PC-9 (cell line): ENCODE data around the gene CRTC1. TPM values are rescaled to one million over a fixed set of nuclear protein-coding genes. Genes with fewer than 3 reads are reported as not detected.

Experiments
- BruUV-seq: library from RNA; stranded (reverse); fragments of 400-500 nt; replicated peaks from 2 replicates; lab custom pipeline; 2021; lab: Mats Ljungman, UMichigan
- CTCF ChIA-PET: fragments of 300-600 bp; sonication (Branson Sonifier 250); formaldehyde crosslinking; loops from one replicate; lab custom pipeline; 2022; ENCODE audit warnings: antibody characterized with exemption; lab: Charles Lee
- POLR2A ChIA-PET: fragments of 300-600 bp; sonication (Branson Sonifier 250); formaldehyde crosslinking; loops from one replicate; lab custom pipeline; 2022; ENCODE audit warnings: antibody characterized with exemption; ENCODE audit not compliant: unreplicated experiment; lab: Charles Lee
- DNase-seq, 2 experiments: peaks; one replicate each; pipeline versions ENCODE4 v3.0.0 to v3.0.0-alpha.2; 2015 to 2022; ENCODE audit warnings: mixed read lengths in 1 of 2
- H2AFZ ChIP-seq: fragments of 200-600 bp; sonication (generic); 2 replicates; pipeline ENCODE4 v1.8.1; 2017; ENCODE audit warnings: antibody characterized with exemption
- H3F3A ChIP-seq: fragments of 200-600 bp; sonication (generic); 2 replicates; pipeline ENCODE4 v1.8.1; 2017; ENCODE audit warnings: antibody characterized with exemption, mild to moderate bottlenecking, low read depth; ENCODE audit not compliant: insufficient read depth
- H3K27ac ChIP-seq: fragments of 200-600 bp; sonication (generic); 2 replicates; pipeline ENCODE4 v1.6.1; 2016; ENCODE audit warnings: mixed run types
- H3K27me3 ChIP-seq: fragments of 200-600 bp; sonication (generic); 2 replicates; pipeline ENCODE4 v1.6.1; 2016; ENCODE audit warnings: low read depth, mixed run types; ENCODE audit not compliant: insufficient read depth
- H3K36me3 ChIP-seq: fragments of 200-600 bp; sonication (generic); 2 replicates; pipeline ENCODE4 v1.6.1; 2016; ENCODE audit warnings: low read depth, mixed run types
- H3K4me1 ChIP-seq: fragments of 200-600 bp; sonication (generic); replicated peaks from 2 replicates; pipeline ENCODE4 v1.6.1; 2016; ENCODE audit warnings: mixed run types; ENCODE audit not compliant: insufficient read depth
- H3K4me2 ChIP-seq: fragments of 200-600 bp; sonication (generic); 2 replicates; pipeline ENCODE4 v1.6.1; 2017; ENCODE audit warnings: mixed run types
- H3K4me3 ChIP-seq: fragments of 200-600 bp; sonication (generic); 2 replicates; pipeline ENCODE4 v1.6.1; 2016; ENCODE audit warnings: mixed run types
- H3K79me2 ChIP-seq: fragments of 200-600 bp; sonication (generic); 2 replicates; pipeline ENCODE4 v1.6.1; 2017; ENCODE audit warnings: low read depth, mixed run types
- H3K9me2 ChIP-seq: fragments of 200-600 bp; sonication (generic); 2 replicates; pipeline ENCODE4 v1.8.1; 2017; ENCODE audit warnings: mild to moderate bottlenecking; ENCODE audit not compliant: insufficient read depth
- H3K9me3 ChIP-seq: fragments of 200-600 bp; sonication (generic); 2 replicates; pipeline ENCODE4 v1.8.1; 2016; ENCODE audit warnings: low read depth; ENCODE audit not compliant: insufficient read depth
- H4K20me1 ChIP-seq: fragments of 200-600 bp; sonication (generic); 2 replicates; pipeline ENCODE4 v1.8.1; 2017; ENCODE audit not compliant: insufficient read depth
- CTCF ChIP-seq: fragments of 200-600 bp; sonication (generic); conservative IDR thresholded peaks from 2 replicates; pipeline ENCODE4 v1.6.1; 2017; ENCODE audit warnings: mixed run types, antibody characterized with exemption, mild to moderate bottlenecking, moderate library complexity
- EZH2 ChIP-seq: fragments of 200-600 bp; sonication (generic); IDR thresholded peaks from 2 replicates; pipeline ENCODE4 v1.8.0; 2017; ENCODE audit warnings: antibody characterized with exemption, low read depth
- intact Hi-C: fragments of 100-400 bp; cut with micrococcal nuclease; formaldehyde crosslinking; loops from one replicate; pipeline ENCODE4 v1.10.0; 2022; ENCODE audit not compliant: unreplicated experiment
- total RNA-seq: library from RNA; stranded (reverse); gene quantifications from 2 replicates; pipeline ENCODE4 v1.2.3, GENCODE V29; 2021

Gene CRTC1
- total RNA-seq, 1 experiment from 2014 or later = 16.6 TPM

GRCh38 chr19:18683958-18684641 is 620 bp downstream of the CRTC1 start:
- Histone ChIP-seq H4K20me1 (peaks cover 37% of the 10 kb centered on the region), H3K9me3 (no peaks in the 10 kb centered on the region), H3K4me1 (peaks cover 23% of the 10 kb centered on the region), H2AFZ (no peak overlapping the region), H3F3A (peaks cover 22% of the 10 kb centered on the region; the same call in 1 of the 2 replicates), H3K36me3 (no peaks in the 10 kb centered on the region), H3K79me2 (peaks cover 49% of the 10 kb centered on the region), H3K4me2 (peak overlapping the region; percentile 80), H3K9me2 (no peaks in the 10 kb centered on the region), H3K27ac (no peak overlapping the region), H3K4me3 (peak overlapping the region; percentile 80), H3K27me3 (no peaks in the 10 kb centered on the region)
- DNase-seq = peak in 1 of 2 experiments; percentile 21
- ChIA-PET CTCF (interaction anchor here (0.5 kb wide), 1 partner anchor 10 kb away, joined by 4 read pairs; no protein-coding TSS in a partner anchor), POLR2A (no interaction called here)
- no TSS peak for BruUV-seq
- TF ChIP-seq CTCF (no peak), EZH2 (no peak)
- intact Hi-C loops = no loop called here

DNA sequence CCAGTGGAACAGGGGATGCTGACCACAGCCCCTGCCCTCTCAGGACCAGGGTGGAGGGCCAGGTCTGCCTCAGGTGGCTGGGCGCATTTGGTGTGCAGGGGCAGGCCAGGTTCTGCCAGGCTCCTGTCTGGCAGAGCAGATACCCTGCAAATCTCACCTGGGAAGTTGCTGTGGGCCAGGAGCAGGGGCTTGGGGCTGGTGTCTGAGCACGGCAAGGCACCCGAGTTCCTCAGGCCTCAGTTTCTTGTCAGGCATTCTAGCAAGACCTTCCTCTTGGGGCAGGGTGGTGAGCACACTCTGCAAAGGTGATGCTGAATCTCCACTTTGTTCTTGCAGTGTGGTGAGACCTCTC is 1.1 kb downstream of the CRTC1 start:
- no peaks in the 10 kb centered on the region for H3K27me3 ChIP-seq
- no peaks in the 10 kb centered on the region for H3K9me2 ChIP-seq
- no peaks in the 10 kb centered on the region for H3K9me3 ChIP-seq
- ChIA-PET POLR2A (no interaction called here), CTCF (no interaction called here)
- H3K79me2 ChIP-seq = peaks cover 49% of the 10 kb centered on the region
- peaks cover 19% of the 10 kb centered on the region; the same call in 1 of the 2 replicates for H3F3A ChIP-seq
- H3K27ac ChIP-seq = no peak overlapping the region
- H3K36me3 ChIP-seq = no peaks in the 10 kb centered on the region
- no peak overlapping the region for H2AFZ ChIP-seq
- peak overlapping the region; percentile 80 for H3K4me3 ChIP-seq
- peaks cover 38% of the 10 kb centered on the region for H4K20me1 ChIP-seq
- TF ChIP-seq EZH2 = no peak
- H3K4me1 ChIP-seq = peaks cover 22% of the 10 kb centered on the region
- BruUV-seq = no TSS peak
- no peak for DNase-seq
- peak overlapping the region; percentile 80 for H3K4me2 ChIP-seq
- intact Hi-C loops = no loop called here

- no peaks in the 10 kb centered on the region for H3K27me3 ChIP-seq
- intact Hi-C loops = no loop called here
- H3F3A ChIP-seq = peaks cover 12% of the 10 kb centered on the region; the same call in 1 of the 2 replicates
- no peak overlapping the region for H2AFZ ChIP-seq
- H3K36me3 ChIP-seq = no peaks in the 10 kb centered on the region
- ChIA-PET POLR2A (interaction anchor here (0.7 kb wide), 1 partner anchor 298 kb away, joined by 5 read pairs; no protein-coding TSS in a partner anchor), CTCF (no interaction called here)
- 0 out of 2 replicates have a peak overlapping the region, but pooled peaks have one; percentile 80 for H3K4me2 ChIP-seq
- no peak for DNase-seq
- H3K9me3 ChIP-seq = no peaks in the 10 kb centered on the region
- no TSS peak for BruUV-seq
- H3K9me2 ChIP-seq = no peaks in the 10 kb centered on the region
- H3K4me1 ChIP-seq = peaks cover 22% of the 10 kb centered on the region
- H4K20me1 ChIP-seq = peaks cover 41% of the 10 kb centered on the region
- H3K4me3 ChIP-seq = no peak overlapping the region
- H3K79me2 ChIP-seq = peaks cover 56% of the 10 kb centered on the region
- no peak overlapping the region for H3K27ac ChIP-seq
- TF ChIP-seq EZH2 (no peak), CTCF (no peak)
Measured at GRCh38 chr19:18685597-18686190, 2.2 kb downstream of the CRTC1 start.
